Neural progenitor cell (in vitro differentiated cells): ENCODE results near the gene ISG15.

Experiments used
- CTCF ChIP-seq: fragments of 200-600 bp; sonication (generic); IDR thresholded peaks from 2 replicates; pipeline ENCODE4 v1.5.1; 2017; ENCODE audit warnings: antibody characterized with exemption, mild to moderate bottlenecking
- EZH2 ChIP-seq: fragments of 200-600 bp; sonication (generic); IDR thresholded peaks from 2 replicates; pipeline ENCODE4 v1.6.1; 2017; ENCODE audit warnings: antibody characterized with exemption, mild to moderate bottlenecking, moderate library complexity
- EZH2phosphoT487 ChIP-seq: fragments of 200-600 bp; sonication (generic); IDR thresholded peaks from 2 replicates; pipeline ENCODE4 v1.6.1; 2017; ENCODE audit warnings: antibody characterized with exemption

DNA sequence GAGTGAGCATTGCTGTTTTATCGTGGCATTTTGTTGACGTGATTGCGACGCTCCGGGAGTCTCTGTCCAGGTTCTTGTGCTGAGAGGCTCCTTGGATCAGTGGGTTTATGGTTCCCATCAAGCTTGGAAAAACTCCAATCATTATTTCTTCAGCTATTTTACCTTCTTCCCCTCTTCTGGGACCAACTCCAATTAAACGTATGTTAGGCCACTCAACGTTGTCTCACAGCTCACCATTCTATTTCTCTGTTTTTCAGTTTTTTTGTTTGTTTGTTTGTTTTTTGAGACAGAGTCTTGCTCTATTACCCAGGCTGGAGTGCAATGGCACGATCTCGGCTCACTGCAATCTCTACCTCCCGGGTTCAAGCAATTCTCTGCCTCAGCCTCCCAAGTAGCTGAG, 21.4 kb upstream of the ISG15 start:
- TF ChIP-seq EZH2: no peak
- no peak for TF ChIP-seq CTCF
- TF ChIP-seq EZH2phosphoT487: no peak
